ENCODE data around the gene SLITRK2.

The SLITRK2 gene

DNA sequence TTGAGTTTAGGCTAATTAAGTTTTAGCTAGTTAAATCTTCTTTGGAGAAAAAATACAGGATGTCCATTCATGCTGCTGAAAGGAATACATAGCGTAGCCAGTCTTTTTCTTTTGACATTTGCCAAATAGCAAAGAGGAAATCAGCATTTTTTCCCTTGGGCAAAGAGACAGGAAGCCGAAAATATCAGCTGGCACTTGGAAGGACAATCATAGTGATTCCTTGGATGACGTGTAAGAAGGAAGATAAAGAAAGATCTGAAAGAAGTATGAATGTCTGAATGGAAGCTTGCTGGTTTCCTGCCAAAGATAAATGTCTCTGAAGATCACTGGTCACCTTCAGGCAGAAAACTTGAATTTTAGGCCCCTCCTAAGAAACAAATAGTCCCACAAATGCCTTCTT is 44.2 kb downstream of the SLITRK2 start:
- DNase-seq, result no peak

DNA sequence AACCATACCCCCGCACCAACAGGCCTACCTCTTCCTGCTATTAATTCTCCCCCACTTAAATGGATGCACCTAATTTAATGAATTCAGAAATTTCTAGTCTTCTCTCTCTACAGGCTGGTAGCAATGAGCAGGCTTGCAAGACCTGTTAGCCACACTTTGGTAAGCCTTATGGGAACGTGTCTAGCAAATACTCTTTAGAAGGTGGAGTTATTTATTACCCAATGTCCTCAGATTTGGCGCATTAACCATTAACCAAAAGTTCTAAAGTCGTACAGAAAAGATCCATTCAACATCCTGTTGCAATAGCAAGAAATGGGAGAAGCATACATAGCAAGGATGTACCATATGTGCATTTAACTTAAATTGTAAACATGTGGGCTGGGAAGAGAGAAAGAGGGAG is 47.5 kb downstream of the SLITRK2 start:
- DNase-seq, result no peak

Measured in COR-L47 (cell line).